KMS-11 (cell line): ENCODE measurements around the gene TK2.
"Not testable (repeated sequence)": the region's sequence is repeated elsewhere in the genome, so short reads cannot be mapped to it uniquely, and the experiment has no call there.

Source experiments
- H2AFZ ChIP-seq: fragments of 200-600 bp; sonication (generic); 2 replicates; pipeline ENCODE4 v1.6.1; 2016; ENCODE audit warnings: antibody characterized with exemption, mixed run types, low read depth
- H3K27ac ChIP-seq: fragments of 200-600 bp; sonication (generic); 2 replicates; pipeline ENCODE4 v1.6.1; 2016; ENCODE audit warnings: mild to moderate bottlenecking, mixed run types
- H3K27me3 ChIP-seq: fragments of 200-600 bp; sonication (generic); 2 replicates; pipeline ENCODE4 v1.6.1; 2017; ENCODE audit warnings: mild to moderate bottlenecking, low read depth, mixed run types, moderate library complexity; ENCODE audit not compliant: insufficient read depth
- H3K36me3 ChIP-seq: fragments of 200-600 bp; sonication (generic); 2 replicates; pipeline ENCODE4 v1.6.1; 2017; ENCODE audit warnings: mild to moderate bottlenecking, mixed run types; ENCODE audit not compliant: insufficient read depth
- H3K4me1 ChIP-seq: fragments of 200-600 bp; sonication (generic); 2 replicates; pipeline ENCODE4 v1.6.1; 2016; ENCODE audit warnings: mild to moderate bottlenecking, low read depth, mixed run types; ENCODE audit not compliant: poor library complexity, severe bottlenecking
- H3K4me2 ChIP-seq: fragments of 200-600 bp; sonication (generic); 2 replicates; pipeline ENCODE4 v1.7.0; 2016; ENCODE audit warnings: mild to moderate bottlenecking, mixed run types
- H3K4me3 ChIP-seq: fragments of 200-600 bp; sonication (generic); IDR thresholded peaks from 2 replicates; pipeline ENCODE4 v1.6.1; 2017; ENCODE audit warnings: low read depth, low read length, mixed read lengths; ENCODE audit not compliant: insufficient read depth
- H3K79me2 ChIP-seq: fragments of 200-600 bp; sonication (generic); 2 replicates; pipeline ENCODE4 v1.6.1; 2016; ENCODE audit warnings: low read depth, mixed run types; ENCODE audit not compliant: insufficient read depth
- H3K9ac ChIP-seq: fragments of 200-600 bp; sonication (generic); 2 replicates; pipeline ENCODE4 v1.6.1; 2016; ENCODE audit warnings: mild to moderate bottlenecking, mixed run types
- H4K20me1 ChIP-seq: fragments of 200-600 bp; sonication (generic); 2 replicates; pipeline ENCODE4 v1.6.1; 2016; ENCODE audit warnings: mild to moderate bottlenecking, mixed run types; ENCODE audit not compliant: insufficient read depth
- CTCF ChIP-seq: fragments of 200-600 bp; sonication (generic); conservative IDR thresholded peaks from 2 replicates; pipeline ENCODE4 v1.6.1; 2017; ENCODE audit warnings: low read depth, mild to moderate bottlenecking, antibody characterized with exemption, low read length, moderate library complexity, mixed read lengths

The TK2 gene

GRCh38 chr16:66467611-66468010 is 82.3 kb downstream of the TK2 start:
- no peak overlapping the region for H3K4me2 ChIP-seq
- H3K4me1 ChIP-seq, result no peaks in the 10 kb centered on the region
- no peak for TF ChIP-seq CTCF
- no peaks in the 10 kb centered on the region for H4K20me1 ChIP-seq
- no peaks in the 10 kb centered on the region for H3K27me3 ChIP-seq
- no peak overlapping the region for H3K9ac ChIP-seq
- no peak overlapping the region for H3K27ac ChIP-seq
- no peak overlapping the region for H3K4me3 ChIP-seq
- H2AFZ ChIP-seq, result no peak overlapping the region
- H3K79me2 ChIP-seq, result no peaks in the 10 kb centered on the region
- H3K36me3 ChIP-seq, result no peaks in the 10 kb centered on the region

- H3K27me3 ChIP-seq, result not testable (repeated sequence)
Measured at GRCh38 chr16:66466636-66467035, 83.3 kb downstream of the TK2 start.

GRCh38 chr16:66465946-66466345 is 84.0 kb downstream of the TK2 start:
- H4K20me1 ChIP-seq, H2AFZ ChIP-seq, H3K4me3 ChIP-seq, H3K27me3 ChIP-seq, H3K79me2 ChIP-seq, H3K36me3 ChIP-seq, H3K4me2 ChIP-seq, H3K4me1 ChIP-seq, H3K27ac ChIP-seq, H3K9ac ChIP-seq: not testable (repeated sequence)

More at GRCh38 chr16:66466636-66467035, 83.3 kb downstream of the TK2 start:
- H3K79me2 ChIP-seq, H3K4me1 ChIP-seq, H3K27ac ChIP-seq, H3K4me3 ChIP-seq, H3K9ac ChIP-seq, H2AFZ ChIP-seq, H3K36me3 ChIP-seq, H3K4me2 ChIP-seq, H4K20me1 ChIP-seq: not testable (repeated sequence)

DNA sequence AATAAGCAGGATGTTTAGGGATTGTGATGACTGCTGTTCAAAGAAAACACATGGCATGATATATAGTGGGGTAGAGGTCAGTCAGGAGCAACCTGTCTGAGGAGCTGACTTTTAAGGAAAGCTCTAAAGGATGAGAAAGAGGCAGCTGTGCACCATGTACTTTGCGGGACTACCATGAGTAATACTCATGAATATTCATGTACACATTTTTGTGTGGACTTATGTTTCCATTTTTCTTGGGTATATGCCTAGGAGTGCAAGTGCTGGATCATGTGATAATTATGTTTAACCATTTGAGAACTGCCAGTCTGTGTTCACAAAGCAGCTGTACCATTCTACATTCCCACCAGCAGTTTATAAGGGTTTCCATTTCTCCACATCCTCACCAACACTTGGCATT is 87.0 kb downstream of the TK2 start:
- Histone ChIP-seq H3K9ac (no peak overlapping the region), H3K4me1 (no peaks in the 10 kb centered on the region), H3K27ac (no peak overlapping the region), H3K27me3 (no peaks in the 10 kb centered on the region), H3K4me2 (no peak overlapping the region), H4K20me1 (no peaks in the 10 kb centered on the region), H3K4me3 (no peak overlapping the region), H3K79me2 (no peaks in the 10 kb centered on the region), H3K36me3 (no peaks in the 10 kb centered on the region), H2AFZ (no peak overlapping the region)
- no peak for TF ChIP-seq CTCF

- H4K20me1 ChIP-seq, result no peaks in the 10 kb centered on the region
- H3K4me3 ChIP-seq, result no peak overlapping the region
- H2AFZ ChIP-seq, result no peak overlapping the region
- no peak overlapping the region for H3K4me2 ChIP-seq
- H3K27me3 ChIP-seq, result no peaks in the 10 kb centered on the region
- no peaks in the 10 kb centered on the region for H3K4me1 ChIP-seq
- H3K27ac ChIP-seq, result no peak overlapping the region
- H3K79me2 ChIP-seq, result no peaks in the 10 kb centered on the region
- no peaks in the 10 kb centered on the region for H3K36me3 ChIP-seq
- TF ChIP-seq CTCF, result no peak
- H3K9ac ChIP-seq, result no peak overlapping the region
Measured at GRCh38 chr16:66460703-66461102, 89.2 kb downstream of the TK2 start.
